Activated CD4-positive, CD25-positive, alpha-beta regulatory T cell treated with anti-CD3 and anti-CD28 coated beads, Interleukin-2, amount 50 U/mL, for 16 hours (primary cell): ENCODE data around the gene HORMAD2.
"Not testable (repeated sequence)": the region's sequence is repeated elsewhere in the genome, so short reads cannot be mapped to it uniquely, and the experiment has no call there.

Source experiments
- DNase-seq: peaks from one replicate; pipeline ENCODE4 v3.0.0-alpha.2; 2020; ENCODE audit warnings: low read depth, low spot score

The HORMAD2 gene

GRCh38 chr22:30056015-30056414 is 24.2 kb upstream of the HORMAD2 start:
- DNase-seq, result no peak

DNA sequence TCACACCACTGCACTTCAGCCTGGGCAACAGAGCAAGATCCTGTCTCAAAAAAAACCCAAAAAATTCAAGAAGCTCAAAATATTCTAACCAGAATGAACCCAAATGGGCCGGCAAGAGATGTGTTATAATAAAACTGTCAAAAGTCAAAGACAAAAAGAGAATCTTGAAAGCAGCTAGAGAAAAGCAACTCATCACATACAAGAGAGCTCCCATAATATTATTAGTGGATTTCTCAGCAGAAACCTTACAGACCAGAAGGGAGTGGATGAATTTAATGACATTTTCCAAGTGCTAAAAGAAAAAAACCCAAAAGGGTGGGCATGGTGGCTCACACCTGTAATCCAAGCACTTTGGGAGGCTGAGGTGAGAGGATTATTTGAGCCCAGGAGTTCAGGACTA is 22.9 kb upstream of the HORMAD2 start:
- no peak for DNase-seq

GRCh38 chr22:30059346-30060020 is 20.8 kb upstream of the HORMAD2 start:
- DNase-seq, result not testable (repeated sequence)

DNA sequence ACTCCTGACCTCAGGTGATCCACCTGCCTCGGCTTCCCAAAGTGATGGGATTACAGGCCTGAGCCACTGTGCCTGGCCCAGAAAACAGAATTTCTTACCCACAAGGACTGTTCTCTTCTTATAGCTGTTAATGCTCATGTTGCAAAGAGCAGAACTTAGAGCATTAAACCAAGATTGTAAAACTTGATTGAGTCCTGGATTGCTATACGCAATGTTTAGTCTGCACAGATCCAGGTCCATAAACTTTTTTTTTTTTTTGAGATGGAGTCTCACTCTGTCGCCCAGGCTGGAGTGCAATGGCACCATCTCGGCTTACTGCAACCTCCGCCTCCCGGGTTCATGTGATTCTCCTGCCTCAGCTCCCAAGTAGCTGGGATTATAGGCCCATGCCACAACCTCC is 19.2 kb upstream of the HORMAD2 start:
- not testable (repeated sequence) for DNase-seq

GRCh38 chr22:30062259-30062658 is 18.0 kb upstream of the HORMAD2 start:
- DNase-seq, result no peak

DNA sequence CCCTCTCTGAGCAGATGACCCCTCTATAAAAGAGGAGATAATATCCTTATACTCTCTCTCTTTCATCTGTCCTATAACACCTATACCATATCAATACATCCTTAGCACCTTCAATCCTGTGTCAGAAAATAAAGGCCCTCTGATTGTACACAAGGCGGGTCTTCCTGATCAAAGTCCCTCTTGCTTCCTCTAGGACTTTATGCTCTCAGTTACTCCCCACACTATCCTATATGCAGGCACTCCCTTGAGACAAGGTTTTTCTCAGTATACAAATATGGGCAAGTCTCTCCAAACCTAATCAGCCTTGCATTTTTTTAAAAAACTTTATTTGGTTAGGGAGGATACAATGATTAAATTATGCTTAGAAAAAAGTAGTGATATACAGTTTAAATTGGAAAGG is 17.3 kb upstream of the HORMAD2 start:
- DNase-seq, result no peak

- no peak for DNase-seq
These were observed 16.1 kb upstream of the HORMAD2 start for GRCh38 chr22:30064172-30064571.

GRCh38 chr22:30073743-30074142 is 6.5 kb upstream of the HORMAD2 start:
- DNase-seq, result no peak

DNA sequence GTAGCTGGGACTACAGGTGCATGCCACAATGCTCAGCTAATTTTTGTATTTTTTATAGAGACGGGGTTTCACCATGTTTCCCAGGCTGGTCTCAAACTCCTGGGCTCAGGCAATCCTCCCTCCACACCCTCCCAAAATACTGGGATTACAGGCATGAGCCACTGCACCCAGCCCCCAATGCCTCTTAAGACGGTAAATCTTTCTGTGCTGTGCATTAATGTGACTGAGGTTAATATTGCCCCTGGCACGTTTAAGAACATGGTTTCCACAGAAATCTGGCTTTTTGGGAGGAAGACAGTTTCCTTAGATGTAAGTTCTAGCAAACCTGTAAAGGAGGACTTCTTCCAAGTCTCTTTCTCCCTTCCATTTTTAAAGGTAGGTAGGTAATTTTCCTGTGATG is 6.1 kb upstream of the HORMAD2 start:
- DNase-seq, result no peak

- no peak for DNase-seq
These were observed 5.3 kb upstream of the HORMAD2 start for GRCh38 chr22:30074994-30075393.

DNA sequence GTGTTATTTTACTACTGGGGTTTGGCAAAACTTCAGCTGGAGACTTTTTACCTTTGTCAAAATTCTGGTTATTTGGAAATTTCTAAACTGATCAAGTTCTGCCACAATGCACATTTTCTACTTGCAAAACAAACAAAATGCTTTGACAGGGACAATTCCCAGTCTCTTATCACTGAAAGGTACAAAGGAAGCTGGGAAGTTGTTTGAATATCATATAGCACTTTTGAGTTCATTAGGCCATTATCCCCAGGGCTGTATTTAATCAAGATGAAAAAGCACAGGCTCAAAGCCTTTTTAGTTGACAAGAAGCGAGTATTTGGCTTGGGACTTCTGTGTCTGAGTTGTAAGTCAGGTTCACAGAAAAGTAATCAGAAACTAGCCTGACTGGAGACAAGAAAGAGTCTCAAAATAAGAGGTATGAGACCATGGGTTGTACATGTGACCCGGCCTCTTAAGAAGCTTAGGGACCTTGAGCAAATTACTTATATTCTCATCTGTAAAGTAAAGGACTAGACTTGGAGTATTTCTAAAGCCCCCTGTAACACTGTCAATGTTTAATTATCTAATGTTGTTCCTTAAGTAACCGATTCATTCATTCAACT is 2.9 kb upstream of the HORMAD2 start:
- no peak for DNase-seq

DNA sequence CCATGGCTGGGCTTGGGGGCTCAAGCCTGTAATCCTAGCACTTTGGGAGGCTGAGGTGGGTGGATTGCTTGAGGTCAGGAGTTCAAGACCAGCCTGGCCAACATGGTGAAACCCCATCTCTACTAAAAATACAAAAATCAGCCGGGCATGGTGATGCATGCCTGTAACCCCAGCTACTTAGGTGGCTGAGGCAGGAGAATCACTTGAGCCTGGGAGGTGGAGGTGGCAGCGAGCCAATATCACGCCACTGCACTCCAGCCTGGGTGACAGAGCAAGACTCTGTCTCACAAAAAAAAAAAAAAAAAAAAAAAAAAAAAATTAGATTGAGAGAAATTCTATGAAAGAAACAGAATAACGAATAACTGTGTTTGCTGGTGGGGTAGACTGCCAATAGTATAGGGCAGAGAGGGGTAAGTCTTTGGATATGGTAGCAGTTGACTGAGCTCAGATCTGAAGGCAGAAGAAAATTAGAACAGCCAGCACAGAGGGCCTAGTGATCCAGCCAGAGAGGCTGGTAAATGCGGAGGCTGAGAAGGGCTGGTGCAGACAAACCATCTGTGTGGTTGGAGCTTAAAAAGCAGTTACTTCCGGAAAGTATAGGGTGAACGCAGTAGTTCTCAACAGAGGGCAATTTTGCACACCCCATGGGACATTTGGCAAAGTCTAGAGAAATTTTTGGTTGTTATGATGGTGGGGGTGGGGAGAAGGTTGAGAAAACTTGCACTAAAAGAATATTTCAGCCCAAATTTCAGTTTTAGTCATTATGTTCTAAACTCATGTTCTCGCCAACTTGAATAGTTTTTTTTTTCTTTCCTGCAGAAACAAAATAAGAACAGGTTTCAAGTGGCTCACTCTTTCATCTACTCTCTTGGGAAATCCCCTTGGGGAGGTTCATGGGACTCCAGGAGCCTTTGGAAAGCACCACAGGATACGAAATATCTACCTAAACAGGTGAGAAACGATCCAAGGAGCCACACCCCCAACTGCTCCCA is 1.6 kb upstream of the HORMAD2 start:
- no peak for DNase-seq

DNA sequence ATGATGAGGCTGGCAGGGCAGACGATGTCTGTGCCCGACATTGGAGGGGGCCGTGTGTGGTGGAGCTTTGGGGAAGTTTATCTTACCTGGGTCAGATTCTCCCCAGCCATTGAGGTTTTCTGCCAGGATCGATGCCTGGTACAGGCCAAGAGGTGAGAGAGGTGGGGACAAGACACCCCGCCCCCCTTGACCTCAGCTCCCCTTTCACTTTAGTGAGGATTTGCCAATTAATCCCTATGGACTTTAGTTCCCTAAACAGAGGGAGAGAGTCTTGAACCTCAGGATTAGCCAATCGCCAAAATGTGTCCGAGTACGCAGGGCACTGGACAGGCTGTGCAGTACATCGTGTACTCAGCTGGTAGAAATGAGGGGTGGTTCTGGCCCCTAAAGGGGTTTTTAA is 541 bp downstream of the HORMAD2 start:
- DNase-seq, result no peak

- DNase-seq, result no peak
These were observed 6.2 kb downstream of the HORMAD2 start for GRCh38 chr22:30086496-30086895.

- not testable (repeated sequence) for DNase-seq
These were observed 6.8 kb downstream of the HORMAD2 start for GRCh38 chr22:30087037-30087436.

DNA sequence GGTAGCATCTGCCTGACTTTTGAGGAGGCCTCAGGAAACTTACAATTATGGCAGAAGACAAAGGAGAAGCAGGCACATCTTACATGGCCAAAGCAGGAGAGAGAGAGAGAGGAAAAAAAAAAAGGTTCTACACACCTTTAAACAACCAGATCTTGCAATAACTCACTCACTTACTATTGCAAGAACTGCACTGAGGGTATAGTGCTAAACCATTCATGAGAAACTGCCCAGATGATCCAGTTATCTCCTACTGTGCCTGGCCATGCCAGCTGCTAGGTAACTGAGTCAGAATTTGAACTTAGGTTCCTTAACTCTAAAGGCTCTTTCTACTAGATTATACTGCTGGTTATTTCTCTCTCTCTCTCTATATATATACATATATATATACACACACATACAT is 7.3 kb downstream of the HORMAD2 start:
- DNase-seq, result no peak

DNA sequence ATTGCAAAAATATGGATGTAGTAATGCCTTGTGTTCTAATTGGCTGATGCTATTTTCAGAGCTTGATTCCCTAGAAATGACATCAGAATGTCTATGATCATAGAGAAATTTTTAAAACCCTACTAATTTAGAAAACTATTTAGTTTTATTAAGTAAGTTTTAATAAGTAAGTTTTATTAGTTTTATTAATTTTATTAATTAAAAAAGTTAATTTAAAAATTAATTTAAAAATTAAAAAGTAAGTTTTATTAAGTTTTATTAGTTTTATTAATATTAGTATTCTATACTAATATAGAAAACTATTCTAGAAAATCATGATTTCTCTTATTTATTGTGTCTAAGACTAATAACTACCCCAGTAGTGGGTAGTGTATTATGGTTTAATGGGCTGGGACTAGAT is 8.2 kb downstream of the HORMAD2 start:
- no peak for DNase-seq

- DNase-seq, result no peak
These were observed 9.4 kb downstream of the HORMAD2 start for GRCh38 chr22:30089655-30089974.

GRCh38 chr22:30092686-30093085 is 12.4 kb downstream of the HORMAD2 start:
- DNase-seq, result no peak

DNA sequence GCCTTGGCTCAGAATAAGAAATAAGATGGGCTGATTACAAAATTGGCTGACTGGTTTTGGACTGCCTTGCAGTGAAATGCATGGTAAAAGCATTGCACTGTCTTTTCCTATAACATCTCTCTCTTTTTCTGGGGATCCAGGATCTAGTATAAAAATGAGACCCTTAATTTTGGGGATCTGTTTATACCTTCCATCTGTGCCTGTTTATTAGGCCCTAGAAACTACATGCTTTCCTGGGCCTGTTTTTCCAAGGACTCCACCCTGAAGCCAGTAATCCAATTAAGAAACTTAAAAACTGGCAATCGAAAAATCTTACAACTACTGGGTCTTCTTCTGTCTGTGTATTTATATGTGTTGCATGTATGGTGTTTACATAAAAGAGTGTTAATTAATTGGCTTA is 14.5 kb downstream of the HORMAD2 start:
- no peak for DNase-seq

DNA sequence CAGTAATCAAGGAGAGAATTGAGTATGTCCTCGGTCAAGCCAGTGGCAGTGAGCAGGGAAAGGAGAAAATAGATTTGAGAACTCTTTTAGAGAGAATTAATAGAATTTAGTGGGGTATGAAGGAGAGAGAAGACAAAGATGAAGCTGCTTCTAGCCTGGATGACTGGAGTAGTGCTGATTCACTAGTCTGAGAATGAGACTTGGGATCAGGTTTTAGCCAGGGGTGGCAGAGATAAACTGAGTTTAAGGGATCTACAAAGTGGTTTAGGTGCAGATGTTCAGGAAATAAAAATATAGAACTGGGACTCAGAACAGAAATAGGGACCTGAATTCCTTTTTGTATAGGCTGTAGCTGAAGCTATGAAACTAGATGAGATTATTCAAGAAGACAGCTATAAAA is 17.6 kb downstream of the HORMAD2 start:
- DNase-seq, result no peak

- not testable (repeated sequence) for DNase-seq
These were observed 20.5 kb downstream of the HORMAD2 start for GRCh38 chr22:30100770-30101169.
